NCI-H1930 (cell line): Measurements from ENCODE around the gene LRRN4.

Source experiments
- DNase-seq, 2 experiments: peaks; one replicate each; lab custom pipeline; 2025; lab: John Stamatoyannopoulos, UW

Gene LRRN4

DNA sequence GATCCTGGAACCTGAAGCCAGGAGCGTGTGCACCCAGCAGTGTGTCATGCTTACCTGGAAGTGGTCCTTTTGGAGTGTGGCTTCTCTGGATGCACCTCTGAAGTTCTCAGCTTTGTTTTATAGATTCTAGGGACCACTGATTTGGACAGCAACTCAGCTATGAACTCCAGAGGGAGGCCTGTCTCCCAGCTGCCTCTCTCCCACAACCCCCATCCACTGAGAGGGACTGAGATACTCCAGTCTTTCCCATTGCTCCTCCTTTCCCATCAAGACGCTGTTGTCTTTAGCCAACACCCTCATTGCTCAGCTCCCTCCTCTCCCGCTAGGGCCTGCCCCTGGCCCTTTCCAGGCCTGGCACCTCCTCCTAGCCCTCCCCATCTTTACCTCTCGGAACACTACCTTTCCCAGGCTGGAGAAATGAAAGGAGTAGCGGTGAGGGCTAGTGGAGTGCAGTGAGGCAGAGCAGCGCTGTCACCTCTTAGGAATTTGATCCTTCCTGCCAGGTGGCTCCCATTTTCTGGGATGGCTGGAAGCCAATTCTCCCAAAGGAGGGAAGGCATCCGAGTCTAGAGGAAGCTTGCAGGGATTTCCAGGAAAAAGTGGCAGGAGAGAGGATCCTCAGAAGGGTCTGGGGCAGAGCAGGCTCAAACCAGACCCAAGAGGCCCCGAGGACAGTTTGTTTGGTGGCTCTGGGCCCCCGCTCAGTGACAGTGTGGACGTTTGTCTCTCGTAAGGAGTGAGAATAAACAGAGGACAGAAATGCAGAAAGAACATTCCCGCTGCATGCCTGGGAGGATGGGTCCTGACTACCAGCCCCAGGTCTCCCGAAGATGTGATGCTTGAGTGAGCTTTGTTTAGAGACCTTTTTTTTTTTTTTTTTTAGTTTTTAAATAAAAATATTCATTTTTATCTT is at the start of gene LRRN4:
LRRN4 (minus strand) TSS at position 285 of the 913 bp plus-strand sequence. CDS start 1,261 bp downstream, outside the sequence.
- no peak for DNase-seq

DNA sequence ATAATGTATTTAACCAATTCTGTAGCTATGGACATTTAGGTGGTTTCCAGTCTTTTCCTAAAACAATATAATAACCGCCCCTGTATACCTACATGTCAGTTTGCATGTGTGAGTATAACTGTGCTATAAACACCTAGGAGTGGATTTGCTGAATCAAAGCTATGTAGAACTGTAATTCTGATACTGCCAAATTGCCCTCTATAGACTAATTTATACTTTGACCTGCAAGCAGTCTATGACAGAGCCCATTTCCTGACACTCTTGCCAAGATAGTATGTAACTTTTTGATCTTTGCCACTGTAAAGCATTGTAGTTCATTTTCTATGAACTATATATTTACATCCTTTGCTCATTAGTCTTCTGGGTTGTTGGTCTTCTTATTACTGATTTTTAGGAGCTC is 49.4 kb upstream of the LRRN4 start:
- DNase-seq = no peak

DNA sequence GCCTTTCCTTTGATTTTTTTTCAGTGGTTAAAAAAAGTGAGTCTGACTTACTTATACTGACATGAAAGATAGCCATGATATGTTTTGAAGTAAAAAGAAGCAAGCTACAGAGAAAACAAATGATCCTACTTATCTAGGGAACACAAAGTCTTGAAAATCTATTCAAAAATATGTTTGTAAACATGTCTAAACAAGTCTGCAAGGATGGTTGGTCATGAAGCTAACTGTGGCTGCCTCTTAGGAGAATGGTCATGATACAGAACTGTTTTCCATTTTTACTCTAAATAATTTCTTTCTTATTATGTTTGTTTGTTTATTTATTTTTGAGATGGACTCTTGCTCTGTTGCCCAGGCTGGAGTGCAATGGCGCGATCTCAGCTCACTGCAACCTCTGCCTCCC is 47.5 kb upstream of the LRRN4 start:
- no peak for DNase-seq

DNA sequence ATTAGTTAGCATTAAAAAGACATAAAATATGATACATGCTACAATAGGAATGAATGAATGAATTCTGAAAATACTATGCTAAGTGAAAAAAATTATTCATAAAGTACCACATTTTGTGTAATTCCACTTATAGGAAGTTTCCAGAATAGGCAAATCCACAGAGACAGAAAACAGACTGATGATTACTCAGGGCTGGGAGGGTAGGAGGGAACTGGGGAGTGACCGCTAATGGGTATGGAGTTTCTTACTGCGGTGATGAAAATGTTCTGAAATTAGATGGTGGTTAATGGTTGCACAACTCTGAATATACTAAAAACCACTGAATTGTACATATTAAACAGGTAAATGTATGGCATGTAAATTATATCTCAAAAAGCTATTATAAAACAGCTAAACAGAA is 46.4 kb upstream of the LRRN4 start:
- no peak for DNase-seq

DNA sequence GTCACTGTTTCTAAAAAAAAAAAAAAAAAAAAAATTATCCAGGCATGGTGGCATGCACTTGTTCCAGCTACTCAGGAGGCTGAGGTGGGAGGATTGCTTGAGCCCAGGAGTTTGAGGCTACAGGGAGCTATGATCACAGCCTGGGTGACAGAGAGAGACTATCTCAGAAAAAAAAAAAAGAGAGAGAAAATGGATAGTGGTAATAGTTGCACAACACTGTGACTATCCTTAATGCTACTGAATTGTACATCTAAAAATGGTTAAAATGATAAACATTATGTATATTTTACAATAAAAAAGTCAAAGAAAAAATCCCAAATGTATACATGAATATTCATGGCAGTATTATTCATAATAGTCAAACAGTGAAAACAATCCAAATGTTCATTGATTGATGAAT is 46.0 kb upstream of the LRRN4 start:
- DNase-seq = no peak

DNA sequence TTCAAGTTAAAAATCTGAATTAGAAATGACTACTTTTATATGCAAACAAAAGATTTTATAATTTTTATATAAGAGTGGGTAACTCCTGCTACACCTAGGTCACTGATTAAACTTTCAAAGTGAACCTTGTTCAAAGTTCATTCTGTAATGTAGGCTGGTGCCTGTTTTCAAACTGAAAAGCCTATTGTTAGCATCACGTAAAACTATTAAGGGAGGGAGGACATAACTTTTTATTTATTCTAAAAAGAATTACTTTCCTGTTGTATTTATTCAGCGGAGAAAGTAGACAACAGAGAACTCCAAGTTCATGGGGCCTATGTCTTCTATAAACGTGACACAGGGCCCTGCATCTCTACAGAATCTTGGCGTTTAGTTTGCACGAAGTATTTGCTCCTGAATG is 41.5 kb upstream of the LRRN4 start:
- no peak for DNase-seq

GRCh38 chr20:6094565-6094964 is 40.7 kb upstream of the LRRN4 start:
- no peak for DNase-seq

- no peak for DNase-seq
These were observed 40.2 kb upstream of the LRRN4 start for GRCh38 chr20:6094063-6094462.

DNA sequence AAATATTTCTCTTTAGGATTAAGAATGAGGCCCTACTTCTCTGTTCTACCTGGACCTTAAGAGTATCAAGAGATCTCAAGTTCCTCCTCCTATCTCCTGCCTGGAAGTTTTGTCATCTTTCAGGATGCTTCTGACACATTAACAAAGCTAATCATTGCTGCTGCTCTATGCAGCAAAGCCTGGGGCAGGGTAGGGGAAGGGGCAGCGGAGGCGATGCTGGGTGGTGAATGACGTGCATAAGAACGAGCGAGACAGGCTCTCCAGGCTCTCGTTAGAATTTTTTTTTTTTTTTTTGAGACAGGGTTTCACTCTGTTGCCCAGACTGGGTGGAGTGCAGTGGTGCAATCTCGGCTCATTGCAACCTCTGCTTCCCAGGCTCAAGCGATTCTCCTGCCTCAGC is 37.8 kb upstream of the LRRN4 start:
- no peak for DNase-seq

DNA sequence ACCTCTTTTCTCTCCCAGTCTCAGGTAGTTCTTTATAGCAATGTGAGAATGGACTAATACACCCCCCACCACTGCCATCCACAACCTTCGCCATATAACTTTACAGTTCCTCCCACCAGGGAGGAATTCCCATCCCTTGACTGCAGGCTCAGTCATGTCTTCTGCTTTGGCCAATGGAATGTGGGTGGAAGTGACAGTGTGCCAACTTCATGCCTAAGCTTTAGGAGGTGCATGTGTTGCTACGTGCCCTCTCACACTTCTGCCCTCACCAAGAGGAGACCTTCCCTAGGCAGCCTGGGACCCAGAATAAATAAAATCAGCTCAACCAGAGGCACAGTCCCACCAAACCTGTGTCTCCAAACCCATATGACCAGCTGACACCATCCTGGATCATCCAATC is 33.0 kb upstream of the LRRN4 start:
- DNase-seq = no peak

DNA sequence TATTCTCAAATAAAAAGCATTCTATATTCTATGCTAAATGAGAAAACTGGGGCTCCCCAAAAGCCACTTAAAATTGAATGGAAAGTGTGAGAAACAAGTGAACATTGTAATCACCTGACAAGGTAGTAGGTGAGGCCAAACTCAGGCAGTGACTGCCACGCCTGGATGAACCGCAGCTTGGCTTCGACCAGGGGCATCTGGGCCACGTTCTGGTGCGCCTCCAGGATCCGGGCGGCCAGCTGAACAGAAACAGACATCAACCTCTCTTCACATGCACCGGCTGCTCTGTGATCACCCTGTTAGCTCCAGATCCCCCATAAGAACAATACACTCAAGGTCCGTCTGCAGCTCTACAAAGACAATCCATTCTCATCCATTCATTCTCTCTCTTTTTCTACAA is 30.1 kb upstream of the LRRN4 start:
- DNase-seq = no peak

DNA sequence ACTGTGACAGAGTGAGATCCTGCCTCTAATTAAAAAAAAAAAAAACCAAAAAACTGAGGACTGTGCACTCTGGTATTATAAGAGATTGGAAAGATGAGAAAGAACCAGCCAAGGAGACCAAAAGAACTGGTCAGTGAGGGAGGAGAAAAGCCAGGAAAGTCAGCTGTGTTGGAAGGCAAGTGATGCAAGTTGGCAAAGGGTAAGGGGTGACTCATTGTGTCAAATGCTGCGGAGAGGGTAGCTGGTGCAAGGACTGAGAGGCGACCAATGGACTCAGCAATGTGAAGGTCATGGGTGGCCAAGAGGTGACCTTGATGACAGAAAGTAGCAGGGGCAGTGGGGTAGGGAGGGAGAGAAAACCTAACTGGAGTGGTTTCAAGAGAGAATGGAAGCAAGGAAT is 27.4 kb upstream of the LRRN4 start:
- DNase-seq = no peak

DNA sequence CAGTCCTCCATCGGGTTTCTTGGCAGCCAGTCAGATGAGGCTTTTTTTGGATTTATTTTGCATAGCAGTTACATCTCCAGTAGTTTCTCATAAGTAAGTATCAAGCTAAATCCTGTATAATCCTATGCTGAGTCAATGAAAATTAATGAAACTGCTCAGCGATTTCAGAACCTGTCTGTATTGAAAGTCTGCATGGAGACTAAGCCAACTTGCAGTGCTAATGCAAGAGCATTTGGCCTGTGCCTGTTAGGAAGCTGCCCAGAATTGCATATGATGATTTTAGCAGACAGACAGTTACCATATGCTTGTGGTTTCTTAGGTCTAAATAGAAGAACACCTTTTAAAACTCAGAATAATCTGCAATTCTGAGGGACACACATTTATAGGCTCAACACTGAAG is 25.2 kb upstream of the LRRN4 start:
- DNase-seq = no peak

GRCh38 chr20:6075428-6076219 is 21.8 kb upstream of the LRRN4 start:
- DNase-seq = no peak

GRCh38 chr20:6074784-6075183 is 20.9 kb upstream of the LRRN4 start:
- DNase-seq = no peak

- DNase-seq = no peak
These were observed 20.3 kb upstream of the LRRN4 start for GRCh38 chr20:6074145-6074561.

DNA sequence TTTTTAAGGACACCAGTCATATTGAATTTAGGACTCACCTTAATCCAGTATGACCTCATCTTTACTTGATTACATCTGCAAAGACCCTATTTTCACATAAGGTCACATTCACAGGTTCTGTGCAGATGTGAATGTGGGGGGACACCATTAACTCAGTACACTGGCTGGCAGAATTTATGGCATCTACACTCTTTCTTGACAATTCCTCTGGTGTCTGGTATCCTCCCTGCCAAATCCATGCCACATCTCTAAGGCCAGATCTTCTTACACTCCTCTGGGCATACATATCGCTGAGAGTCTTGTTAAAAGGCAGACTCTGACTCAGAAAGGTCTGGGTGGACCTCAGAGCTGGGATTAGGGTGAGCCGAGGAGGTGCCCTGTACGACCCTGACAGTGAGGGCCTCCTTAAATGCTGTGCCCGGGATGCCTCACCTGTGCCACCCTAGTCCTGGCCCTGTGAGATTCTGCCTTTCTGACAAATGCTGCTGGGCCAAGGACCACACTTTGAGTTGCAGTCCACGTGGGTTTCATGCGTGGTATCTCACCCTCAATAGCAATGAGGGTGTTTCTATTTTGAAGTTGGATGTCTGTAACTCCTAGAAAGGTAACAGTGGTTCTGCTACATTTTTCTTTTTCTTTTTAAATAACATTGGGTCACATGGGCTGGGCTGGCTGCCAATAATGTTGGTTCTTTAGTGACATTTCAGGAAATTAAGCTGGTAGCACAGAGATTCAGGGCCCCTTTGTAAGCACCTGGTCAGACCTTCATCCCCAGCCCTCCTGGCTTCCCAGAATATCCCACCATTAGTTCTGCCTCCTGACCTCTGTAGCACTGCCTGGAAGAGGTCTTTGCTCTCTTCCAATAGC is 17.2 kb upstream of the LRRN4 start:
- DNase-seq = no peak

DNA sequence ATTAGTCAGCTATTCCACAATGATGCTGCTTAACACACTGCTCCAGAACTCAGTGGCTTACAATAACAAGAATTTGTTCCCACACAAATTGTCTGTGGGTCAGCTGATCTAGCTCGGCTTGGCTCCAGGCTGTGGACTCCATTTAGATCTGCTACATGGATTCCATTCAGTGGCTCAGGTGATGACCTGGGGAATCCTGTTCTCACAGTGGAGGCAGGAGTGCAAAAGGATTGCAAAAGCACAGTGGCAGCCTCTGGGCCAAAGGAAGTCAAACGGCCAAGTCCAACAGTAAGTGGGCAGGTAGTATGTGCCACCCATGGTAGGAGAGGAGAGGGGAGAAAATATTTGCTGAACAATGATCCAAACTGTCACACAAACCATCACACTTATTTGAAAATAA is 15.8 kb upstream of the LRRN4 start:
- no peak for DNase-seq

GRCh38 chr20:6067763-6068318 is 14.0 kb upstream of the LRRN4 start:
- no peak for DNase-seq

DNA sequence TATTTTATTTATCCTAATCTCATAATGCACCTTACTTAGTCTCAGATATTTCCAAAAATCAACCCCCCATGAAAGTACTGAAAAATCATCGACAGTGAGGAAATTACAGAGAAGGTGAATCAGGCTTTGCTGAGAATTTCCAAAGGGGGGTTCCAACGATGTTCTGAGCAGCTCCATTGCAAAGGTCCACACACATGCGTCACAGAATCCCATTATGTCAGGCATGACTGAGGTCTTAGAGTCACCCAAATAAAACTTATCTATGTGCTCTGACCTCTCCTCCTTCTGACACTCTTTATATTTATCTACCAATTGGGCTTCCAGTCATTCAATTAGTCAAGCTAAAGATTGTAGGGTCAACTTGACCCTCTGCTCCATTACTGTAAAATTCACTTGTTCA is 12.7 kb upstream of the LRRN4 start:
- DNase-seq = no peak

- no peak for DNase-seq
These were observed 7.7 kb upstream of the LRRN4 start for GRCh38 chr20:6061544-6061943.

GRCh38 chr20:6060213-6060612 is 6.4 kb upstream of the LRRN4 start:
- DNase-seq = no peak
